C4-2B (cell line): ENCODE data around the gene POLR2H.

Source experiments
- ZFX ChIP-seq: fragments of 450-650 bp; IDR thresholded peaks from 2 replicates; pipeline ENCODE4 v1.6.1; 2017
- TF ChIP-seq, protein P1 (sequence below): fragments of 450-650 bp; conservative IDR thresholded peaks from 2 replicates; pipeline ENCODE4 v1.5.1; 2017; ENCODE audit warnings: mild to moderate bottlenecking

DNA sequence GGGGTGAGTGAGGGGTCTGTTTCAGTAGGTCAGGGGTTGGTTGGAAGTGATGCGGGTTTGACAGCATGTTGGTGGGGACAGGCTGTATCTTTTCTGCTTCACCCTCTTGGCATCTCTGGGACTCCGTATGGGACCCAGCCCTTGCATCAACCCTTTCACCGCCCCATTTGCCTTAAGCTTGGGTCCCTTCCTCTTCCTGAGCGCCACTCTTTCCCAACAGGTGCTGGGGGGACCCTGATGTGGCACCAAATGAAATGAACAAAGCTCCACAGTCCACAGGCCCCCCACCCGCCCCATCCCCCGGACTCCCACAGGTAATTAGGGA, 46.0 kb upstream of the POLR2H start:
- TF ChIP-seq, protein P1, sequence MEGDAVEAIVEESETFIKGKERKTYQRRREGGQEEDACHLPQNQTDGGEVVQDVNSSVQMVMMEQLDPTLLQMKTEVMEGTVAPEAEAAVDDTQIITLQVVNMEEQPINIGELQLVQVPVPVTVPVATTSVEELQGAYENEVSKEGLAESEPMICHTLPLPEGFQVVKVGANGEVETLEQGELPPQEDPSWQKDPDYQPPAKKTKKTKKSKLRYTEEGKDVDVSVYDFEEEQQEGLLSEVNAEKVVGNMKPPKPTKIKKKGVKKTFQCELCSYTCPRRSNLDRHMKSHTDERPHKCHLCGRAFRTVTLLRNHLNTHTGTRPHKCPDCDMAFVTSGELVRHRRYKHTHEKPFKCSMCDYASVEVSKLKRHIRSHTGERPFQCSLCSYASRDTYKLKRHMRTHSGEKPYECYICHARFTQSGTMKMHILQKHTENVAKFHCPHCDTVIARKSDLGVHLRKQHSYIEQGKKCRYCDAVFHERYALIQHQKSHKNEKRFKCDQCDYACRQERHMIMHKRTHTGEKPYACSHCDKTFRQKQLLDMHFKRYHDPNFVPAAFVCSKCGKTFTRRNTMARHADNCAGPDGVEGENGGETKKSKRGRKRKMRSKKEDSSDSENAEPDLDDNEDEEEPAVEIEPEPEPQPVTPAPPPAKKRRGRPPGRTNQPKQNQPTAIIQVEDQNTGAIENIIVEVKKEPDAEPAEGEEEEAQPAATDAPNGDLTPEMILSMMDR, result no peak
- no peak for TF ChIP-seq ZFX
